NCI-H1694 (cell line): Measurements from ENCODE around the gene RALB.
"Not testable (repeated sequence)": the region's sequence is repeated elsewhere in the genome, so short reads cannot be mapped to it uniquely, and the experiment has no call there.

ENCODE experiments used
- DNase-seq: peaks from one replicate; lab custom pipeline; 2025; lab: John Stamatoyannopoulos, UW

Gene RALB

DNA sequence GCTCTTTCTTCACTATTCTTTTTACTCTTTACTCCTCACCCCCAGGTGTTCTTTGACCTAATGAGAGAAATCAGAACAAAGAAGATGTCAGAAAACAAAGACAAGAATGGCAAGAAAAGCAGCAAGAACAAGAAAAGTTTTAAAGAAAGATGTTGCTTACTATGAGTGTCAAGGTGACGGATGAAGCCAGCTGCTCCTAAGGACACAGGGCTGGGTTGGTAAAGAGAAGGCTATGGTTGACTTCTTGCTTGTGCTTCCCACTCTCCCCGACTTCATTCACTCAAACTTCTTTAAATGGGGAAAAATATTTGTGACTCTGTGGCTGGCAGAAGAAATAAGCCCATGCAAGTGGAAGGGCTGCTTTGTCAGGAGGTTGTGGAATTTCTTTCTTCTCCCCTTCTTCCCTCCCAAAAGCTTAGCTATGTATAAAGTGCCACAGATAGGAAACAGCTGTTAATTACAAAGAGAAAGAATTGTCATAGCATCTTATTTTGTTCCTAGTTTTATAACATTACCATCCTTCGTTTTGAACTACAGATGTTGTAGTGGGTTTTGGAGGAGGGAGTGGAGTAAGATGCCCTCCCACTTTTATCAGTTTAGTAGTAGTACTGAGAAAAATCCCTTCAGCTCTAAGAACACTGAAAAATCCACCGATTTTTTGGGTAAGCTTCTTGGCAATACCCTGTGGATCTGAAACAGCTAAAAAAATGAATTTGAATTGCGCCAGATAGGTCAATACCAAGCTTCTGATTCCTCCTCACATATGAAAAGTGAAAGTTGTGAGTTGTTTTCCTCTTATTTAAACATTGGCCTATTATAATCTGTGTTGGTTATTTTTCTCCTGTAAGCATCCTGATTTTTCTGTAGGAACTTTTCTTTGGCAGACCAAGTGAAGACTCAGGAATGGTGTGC is 40.7 kb downstream of the RALB start:
- no peak for DNase-seq

GRCh38 chr2:120294008-120294340 is 41.3 kb downstream of the RALB start:
- DNase-seq = no peak

- no peak for DNase-seq
These were observed 45.7 kb downstream of the RALB start for GRCh38 chr2:120298173-120298835.

GRCh38 chr2:120299004-120299403 is 46.4 kb downstream of the RALB start:
- DNase-seq = no peak

DNA sequence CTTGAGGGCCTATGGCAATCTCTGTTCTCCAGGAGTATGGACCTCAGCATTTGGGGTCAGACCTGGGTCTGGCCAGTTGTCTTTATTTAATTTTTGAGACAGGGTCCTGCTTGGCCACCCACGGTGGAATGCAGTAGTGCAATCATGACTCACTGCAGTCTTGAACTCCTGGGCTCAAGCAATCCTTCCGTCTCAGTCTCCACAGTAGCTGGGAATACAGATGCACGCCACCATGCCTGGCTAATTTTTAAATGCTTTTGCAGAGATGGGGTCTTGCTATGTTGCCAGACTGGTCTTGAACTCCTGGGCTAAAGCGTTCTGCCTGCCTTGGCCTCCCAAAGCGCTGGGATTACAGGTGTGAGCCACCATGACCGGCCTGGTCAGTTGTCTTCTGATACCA is 46.9 kb downstream of the RALB start:
- DNase-seq = no peak

DNA sequence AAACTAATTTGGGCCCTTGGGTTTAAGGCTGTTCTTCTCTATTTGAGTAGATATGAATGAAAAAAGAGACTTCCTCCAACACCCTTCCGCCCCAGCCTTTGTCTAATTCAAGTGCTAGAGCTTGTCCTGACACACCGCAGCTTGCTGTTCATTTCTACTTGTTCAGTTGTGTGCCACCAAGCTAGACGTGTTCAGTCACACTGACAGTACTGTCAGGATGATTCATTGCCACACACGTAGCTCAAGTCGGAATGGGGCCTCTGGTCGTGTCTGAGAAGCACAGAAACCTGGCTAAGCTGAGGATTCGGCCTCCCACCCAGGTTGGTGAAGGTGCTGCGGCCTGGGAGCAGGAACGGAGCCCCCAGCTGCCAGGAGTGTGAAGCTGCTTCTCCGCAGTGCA is 47.7 kb downstream of the RALB start:
- no peak for DNase-seq

DNA sequence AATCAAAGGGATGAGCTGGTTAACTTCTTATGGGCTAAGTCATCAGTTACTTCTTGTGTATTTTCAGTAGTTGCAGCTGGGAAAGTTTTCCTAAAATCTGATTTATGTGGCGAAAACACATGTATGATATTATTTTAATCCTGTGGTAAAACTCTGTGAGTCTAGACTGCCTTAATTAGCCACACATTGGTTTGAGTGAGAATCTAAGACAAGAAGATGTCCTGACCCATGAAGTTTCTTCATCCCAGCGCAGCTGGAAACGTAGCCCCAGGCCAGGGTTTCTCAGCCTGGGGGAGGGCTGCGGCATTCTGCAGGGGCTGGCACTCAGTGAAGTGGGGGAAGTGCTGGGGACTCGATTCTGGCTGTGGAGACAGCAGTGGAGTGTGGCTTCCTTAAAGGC is 48.6 kb downstream of the RALB start:
- no peak for DNase-seq

DNA sequence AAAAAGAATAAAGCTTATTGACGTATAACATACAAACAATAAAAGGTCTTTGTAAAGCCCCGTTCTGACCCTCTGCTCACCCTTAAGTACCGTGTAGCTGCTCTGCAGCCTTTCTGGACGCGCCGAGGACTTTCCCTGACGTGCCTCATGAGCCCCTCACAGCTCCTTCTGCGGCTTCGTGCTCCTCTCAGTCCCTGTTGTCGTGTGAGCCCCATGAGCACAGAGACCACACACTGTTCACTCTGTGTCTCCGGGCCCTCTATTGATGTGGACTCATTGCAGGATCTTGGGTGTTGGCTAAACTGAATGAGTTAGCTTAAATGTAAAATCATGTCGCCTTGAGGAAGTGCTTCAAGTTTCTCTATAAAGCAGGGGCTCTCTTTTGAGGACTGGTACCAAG is 49.6 kb downstream of the RALB start:
- DNase-seq = no peak

- DNase-seq = peak; percentile 63
These were observed 50.5 kb downstream of the RALB start for GRCh38 chr2:120303177-120303576.

GRCh38 chr2:120305296-120305695 is 52.6 kb downstream of the RALB start:
- DNase-seq = no peak

DNA sequence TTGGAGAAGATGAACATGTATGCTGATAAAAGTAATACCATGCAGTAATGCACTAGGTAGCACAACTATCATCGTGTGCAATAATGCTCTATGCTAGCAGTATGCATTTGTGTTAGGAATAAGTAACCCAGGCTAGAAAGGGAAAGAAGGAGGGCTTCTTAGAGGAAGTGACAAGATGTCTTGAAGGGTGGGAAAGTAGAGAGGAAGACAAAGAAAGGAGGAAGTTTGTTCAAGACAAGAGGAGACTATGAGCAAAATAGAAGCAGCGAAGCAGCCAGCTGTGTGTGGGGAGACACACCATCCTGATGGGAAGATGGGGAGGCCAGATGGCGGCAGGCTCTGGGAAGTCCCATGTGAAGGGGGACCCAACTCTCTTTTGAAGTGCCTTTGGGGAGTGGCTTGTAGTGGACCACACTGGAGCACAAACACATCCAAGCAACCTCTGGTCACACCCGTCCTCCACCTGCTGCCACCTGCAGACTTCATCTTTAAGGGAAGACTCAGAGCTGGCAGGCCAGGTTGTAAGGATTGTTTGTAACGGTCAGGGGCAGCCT is 53.4 kb downstream of the RALB start:
- no peak for DNase-seq

DNA sequence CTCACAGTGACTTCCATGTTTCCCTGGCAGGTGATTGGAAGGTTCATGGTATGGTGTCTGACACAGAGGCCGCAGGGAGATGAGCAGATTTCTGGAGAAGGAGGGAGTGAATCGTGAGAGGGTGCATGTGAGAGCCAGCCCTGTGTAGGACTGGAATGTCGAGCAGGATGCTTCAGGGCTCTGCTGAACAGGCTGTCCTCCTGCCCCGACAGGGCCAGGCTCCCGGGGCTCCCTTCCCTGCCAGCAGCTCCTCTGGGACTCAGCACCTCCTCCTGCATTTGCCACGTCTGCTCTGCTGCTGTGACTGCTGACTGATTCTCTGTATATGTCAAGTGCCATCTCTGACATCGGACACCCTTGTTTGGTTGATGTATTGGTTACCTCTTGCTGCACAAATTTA is 54.8 kb downstream of the RALB start:
- no peak for DNase-seq

GRCh38 chr2:120308038-120308910 is 55.6 kb downstream of the RALB start:
- no peak for DNase-seq

DNA sequence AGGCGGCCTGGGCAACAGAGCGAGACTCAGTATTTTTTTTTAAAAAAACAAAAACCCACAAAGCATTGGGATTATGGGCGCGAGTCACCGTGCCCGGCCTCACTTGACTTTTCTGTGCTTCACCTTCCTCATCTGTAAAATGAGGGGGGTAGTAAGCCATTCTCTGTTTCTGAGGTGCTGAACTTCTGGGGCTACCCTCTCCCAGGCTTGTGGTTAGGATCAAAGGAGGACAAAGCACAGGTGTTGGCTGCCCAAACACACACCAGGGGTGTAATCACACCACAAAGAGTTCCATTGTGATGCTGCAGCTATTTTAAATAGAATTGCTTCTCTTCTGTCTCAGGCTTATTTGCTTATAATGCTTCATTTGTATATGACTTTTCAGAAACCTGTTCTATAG is 57.5 kb downstream of the RALB start:
- no peak for DNase-seq

- DNase-seq = not testable (repeated sequence)
These were observed 58.2 kb downstream of the RALB start for GRCh38 chr2:120310841-120311240.

DNA sequence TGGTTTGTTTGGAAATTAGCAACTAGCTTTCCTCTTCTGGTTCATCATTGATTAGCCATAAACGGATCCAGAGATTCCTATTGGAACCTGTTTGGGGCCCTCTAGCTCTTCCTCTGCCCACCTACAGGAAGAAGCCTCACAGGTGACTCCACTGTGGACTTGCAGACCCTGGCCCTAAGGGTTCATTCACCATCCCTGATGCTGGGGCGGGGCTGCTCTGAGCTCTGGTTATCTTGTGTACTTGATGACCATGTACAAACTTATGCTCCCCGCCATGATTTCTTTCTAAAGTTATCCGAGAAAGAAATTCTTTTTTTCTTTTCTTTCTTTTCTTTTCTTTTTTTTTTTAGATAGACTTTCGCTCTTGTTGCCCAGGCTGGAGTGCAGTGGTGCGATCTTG is 59.4 kb downstream of the RALB start:
- no peak for DNase-seq

DNA sequence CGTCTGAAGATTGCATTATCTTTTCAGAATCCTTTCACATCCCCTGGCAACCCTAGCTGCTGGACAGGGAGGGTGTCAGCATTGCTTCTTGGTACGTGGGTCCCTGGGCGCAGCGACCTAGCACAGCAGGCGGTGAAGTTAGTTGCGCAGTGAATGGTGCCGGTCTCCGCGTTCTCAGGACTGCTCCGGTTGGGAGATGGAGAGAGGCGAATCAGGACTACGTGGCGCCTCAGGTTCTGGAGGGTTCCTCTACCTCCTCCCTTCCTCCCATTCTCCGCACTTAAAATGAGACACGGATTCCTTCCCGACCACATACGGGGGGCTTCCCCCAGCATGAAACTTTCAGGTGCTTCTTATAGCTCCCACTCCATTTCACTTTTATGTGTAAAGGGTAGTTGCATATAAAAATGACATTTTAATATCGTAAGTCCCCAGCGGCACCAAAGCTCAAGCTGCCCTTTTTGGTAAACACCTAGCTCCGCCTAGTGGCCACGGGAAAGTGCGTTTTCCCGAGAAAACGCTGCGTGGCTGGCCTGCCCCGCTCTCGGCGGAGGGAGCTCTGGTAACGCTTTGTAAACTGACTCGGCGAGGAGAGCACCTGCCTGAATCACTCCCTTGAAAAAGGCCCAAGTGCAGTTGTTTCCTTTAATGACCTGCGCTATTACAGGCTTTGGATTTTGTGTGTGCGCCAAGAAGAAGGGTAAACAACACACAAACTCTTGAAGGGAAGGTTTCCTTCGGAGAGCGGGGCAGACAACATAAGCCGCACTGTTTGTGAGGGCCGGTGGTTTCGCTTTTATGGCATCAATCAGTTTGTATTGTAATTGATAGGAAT is 60.4 kb downstream of the RALB start:
- DNase-seq = peak; percentile 78

GRCh38 chr2:120313695-120314615 is 61.3 kb downstream of the RALB start:
- DNase-seq = no peak

DNA sequence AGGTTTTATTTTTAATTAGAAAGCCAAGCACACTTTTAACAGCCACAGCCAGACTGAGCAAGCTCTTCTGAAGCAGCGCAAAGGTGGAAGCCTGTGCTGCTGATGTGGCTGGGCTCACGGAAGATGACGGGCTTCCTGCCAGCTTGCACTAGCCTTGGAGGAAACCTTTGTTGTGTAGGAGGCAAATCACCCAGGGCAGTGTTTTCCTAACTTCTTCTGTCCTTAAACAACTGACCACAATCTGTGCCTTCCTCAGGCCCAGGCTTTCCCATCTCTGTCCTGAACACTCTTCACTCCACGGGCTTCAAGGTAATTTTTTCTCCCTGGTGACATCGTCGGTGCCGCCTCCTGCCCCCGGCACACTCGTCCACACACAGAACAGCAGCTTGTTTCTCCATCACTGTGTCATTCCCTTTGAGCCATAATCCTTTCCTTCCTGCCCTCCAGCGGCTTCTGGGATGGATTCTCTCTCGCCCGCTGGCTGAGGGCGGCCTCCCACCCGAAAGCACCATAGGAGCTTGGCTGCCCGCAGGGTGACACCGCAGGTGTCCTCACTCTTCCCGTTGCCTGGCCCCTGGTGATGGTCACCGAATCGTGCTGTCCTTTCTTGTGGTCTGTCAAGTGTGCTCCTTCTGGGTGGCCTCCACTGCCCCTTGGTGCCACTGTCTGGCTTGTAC is 62.2 kb downstream of the RALB start:
- DNase-seq = no peak
